ENCODE results near the gene MED8.
A peak's percentile ranks its signal among the peaks of the same experiment; 100 is the strongest.

The MED8 gene

DNA sequence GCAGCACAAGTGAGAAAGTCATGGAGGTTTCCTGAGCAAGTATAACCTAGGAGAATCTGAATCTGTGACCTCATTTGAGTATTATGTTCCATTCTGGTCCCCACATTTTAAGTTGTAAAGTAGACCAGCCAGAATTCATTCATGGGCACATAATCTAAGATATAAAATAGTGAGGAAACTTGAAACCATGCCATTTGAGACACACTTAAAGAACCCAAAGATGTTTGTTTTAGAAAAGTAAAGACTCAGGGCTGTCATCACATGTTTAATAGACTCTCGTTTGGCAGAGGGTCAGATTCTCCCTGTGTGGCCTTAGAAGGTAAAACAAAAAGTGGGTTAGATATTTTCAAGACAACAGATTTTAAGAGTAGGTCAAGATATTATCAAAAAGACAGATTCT, 6.5 kb upstream of the MED8 start:
- no peak for DNase-seq
- Histone ChIP-seq H3K36me3 (no peaks in the 10 kb centered on the region), H3K4me1 (no peaks in the 10 kb centered on the region), H3K4me3 (ENCODE audit: low read depth, low read length) (no peak overlapping the region), H3K9me3 (no peaks in the 10 kb centered on the region), H3K27me3 (no peaks in the 10 kb centered on the region)
- TF ChIP-seq CTCF (IDR thresholded peaks at IDR 0.05; ENCODE audit: low read depth, low read length), result no peak

GRCh38 chr1:43395523-43395922, 5.9 kb upstream of the MED8 start:
- no peak for DNase-seq
- H3K4me3 ChIP-seq (ENCODE audit: low read depth, low read length), result no peak overlapping the region
- H3K36me3 ChIP-seq, result no peaks in the 10 kb centered on the region
- no peaks in the 10 kb centered on the region for H3K27me3 ChIP-seq
- H3K9me3 ChIP-seq, result no peaks in the 10 kb centered on the region
- H3K4me1 ChIP-seq, result no peaks in the 10 kb centered on the region
- no peak for TF ChIP-seq CTCF (IDR thresholded peaks at IDR 0.05; ENCODE audit: low read depth, low read length)

DNA sequence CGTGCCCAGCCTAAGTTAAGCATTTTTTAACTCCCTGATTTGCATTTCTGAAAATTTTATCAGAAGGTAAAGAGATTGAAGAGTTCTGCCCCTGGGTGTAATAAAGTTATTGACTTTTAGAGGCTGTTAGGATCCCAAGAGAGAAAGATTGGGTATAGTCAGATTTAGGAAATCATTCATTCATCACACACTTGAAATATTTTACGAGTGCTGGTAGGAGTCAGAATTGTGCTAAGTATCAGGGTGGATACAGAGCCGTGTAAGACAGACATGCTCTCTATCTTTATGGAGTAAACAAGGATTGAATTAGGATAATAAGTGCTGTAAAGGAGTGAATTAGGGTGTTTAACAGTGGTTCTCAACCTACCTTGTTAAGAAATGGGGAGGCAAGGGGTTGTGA, 3.1 kb upstream of the MED8 start:
- H3K36me3 ChIP-seq, result no peaks in the 10 kb centered on the region
- no peaks in the 10 kb centered on the region for H3K27me3 ChIP-seq
- no peak overlapping the region for H3K4me3 ChIP-seq (ENCODE audit: low read depth, low read length)
- no peaks in the 10 kb centered on the region for H3K9me3 ChIP-seq
- DNase-seq, result no peak
- no peaks in the 10 kb centered on the region for H3K4me1 ChIP-seq
- TF ChIP-seq CTCF (IDR thresholded peaks at IDR 0.05; ENCODE audit: low read depth, low read length), result no peak

- Histone ChIP-seq H3K4me1 (no peaks in the 10 kb centered on the region), H3K36me3 (peaks cover 4% of the 10 kb centered on the region), H3K9me3 (no peaks in the 10 kb centered on the region), H3K4me3 (ENCODE audit: low read depth, low read length) (peak overlapping the region; percentile 85), H3K27me3 (no peaks in the 10 kb centered on the region)
- no peak for DNase-seq
- no peak for TF ChIP-seq CTCF (IDR thresholded peaks at IDR 0.05; ENCODE audit: low read depth, low read length)
Measured at GRCh38 chr1:43388613-43389012, 987 bp downstream of the MED8 start.

DNA sequence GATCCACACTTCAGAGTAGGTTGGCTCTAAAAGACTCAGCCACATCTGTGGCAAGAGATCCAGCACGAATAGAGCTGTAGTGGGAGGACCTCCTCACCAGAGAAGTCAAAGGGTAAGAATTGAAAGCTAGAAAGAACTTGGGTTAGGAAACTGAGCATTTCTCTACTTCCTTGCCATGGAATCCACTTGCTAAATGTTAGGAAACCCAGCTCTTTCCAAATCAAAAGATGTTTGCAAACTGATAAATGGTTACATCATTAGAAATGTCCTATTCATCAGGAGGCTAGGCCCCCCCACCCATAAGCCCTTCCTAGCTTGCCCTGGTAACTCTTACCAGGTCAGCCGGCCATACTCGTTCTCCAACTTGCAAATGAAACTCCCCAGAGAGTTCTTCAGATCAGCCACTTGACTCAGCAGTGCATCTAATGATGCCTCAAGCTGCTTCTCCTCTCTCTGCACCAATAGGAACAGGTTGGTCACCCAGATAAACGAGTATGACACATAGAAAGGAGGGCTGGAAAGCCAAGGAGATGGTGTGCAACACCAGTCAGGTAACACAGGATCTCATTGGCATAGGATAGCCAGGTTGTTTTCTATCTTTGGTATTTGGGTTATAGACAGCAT, 1.5 kb downstream of the MED8 start:
- Histone ChIP-seq H3K9me3 (no peaks in the 10 kb centered on the region), H3K4me1 (no peaks in the 10 kb centered on the region), H3K4me3 (ENCODE audit: low read depth, low read length) (no peak overlapping the region), H3K36me3 (peaks cover 4% of the 10 kb centered on the region), H3K27me3 (no peaks in the 10 kb centered on the region)
- DNase-seq, result no peak
- no peak for TF ChIP-seq CTCF (IDR thresholded peaks at IDR 0.05; ENCODE audit: low read depth, low read length)

DNA sequence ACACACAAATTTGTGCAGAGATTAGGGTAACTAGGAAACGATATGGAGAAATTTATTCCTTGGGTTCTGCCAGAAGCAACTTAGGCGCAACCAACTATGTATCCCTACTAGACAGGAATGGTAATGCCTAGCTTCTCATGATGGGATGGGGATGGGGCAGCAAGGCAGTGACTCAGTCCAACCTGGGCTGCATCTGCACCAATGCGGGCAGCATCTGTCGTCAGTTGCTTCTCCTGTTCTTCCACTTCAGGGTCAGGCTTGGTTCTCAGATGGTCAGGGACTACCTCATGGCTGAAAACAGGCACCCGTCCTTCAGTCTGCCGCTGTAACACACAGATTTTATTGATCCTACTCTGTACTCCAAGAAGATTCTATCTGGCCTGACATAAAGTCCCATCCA, 2.9 kb downstream of the MED8 start:
- Histone ChIP-seq H3K27me3 (no peaks in the 10 kb centered on the region), H3K4me3 (ENCODE audit: low read depth, low read length) (no peak overlapping the region), H3K9me3 (no peaks in the 10 kb centered on the region), H3K36me3 (peaks cover 4% of the 10 kb centered on the region), H3K4me1 (no peaks in the 10 kb centered on the region)
- no peak for DNase-seq
- no peak for TF ChIP-seq CTCF (IDR thresholded peaks at IDR 0.05; ENCODE audit: low read depth, low read length)

All from BE2C (cell line).